ENCODE measurements around the gene ZNF566. TPM values are rescaled to one million over a fixed set of nuclear protein-coding genes. Genes with fewer than 3 reads are reported as not detected.

The ZNF566 gene
- total and polyA plus RNA-seq, 2 donors (not counting 1 experiment from before 2014, with no cell fraction given): 9.1 to 26.6 TPM

GRCh38 chr19:36528194-36528920, 39.0 kb upstream of the ZNF566 start, which contains the start of gene ZNF260:
TSS of gene ZNF260 (minus strand) at chr19:36528271. CDS start at chr19:36515238, 13,033 bp downstream.
- peaks cover 0 to 7% of the 10 kb centered on the region in 2 experiments for H3K36me3 ChIP-seq (replicated peaks in 1 of 2; ENCODE audit: control extremely low read depth in 1 of 2, control insufficient read depth in 1 of 2, extremely low read depth in 1 of 2, insufficient read depth in 2 of 2, low read length in 1 of 2)
- peak within 1 kb of the TSS; percentile 96 for H3K27ac Mint-ChIP-seq
- ATAC-seq (ENCODE audit: low read depth): peak; percentile 90
- H3K9ac ChIP-seq (ENCODE audit: low read length): peak within 1 kb of the TSS; percentile 77
- H4K20me1 ChIP-seq (ENCODE audit: control insufficient read depth, insufficient read depth, low read length, poor library complexity, severe bottlenecking): no peaks in the 10 kb centered on the region
- H3K9me3 Mint-ChIP-seq (ENCODE audit: insufficient read depth): peaks cover 10% of the 10 kb centered on the region
- peak within 1 kb of the TSS; percentile 97 for H2AFZ ChIP-seq (ENCODE audit: insufficient read depth, low read depth, low read length, poor library complexity, severe bottlenecking)
- 0% methylated on average over 54 of the region's 55 CpGs for WGBS (ENCODE audit: insufficient coverage)
- H3K27ac ChIP-seq (ENCODE audit: low read length in 2 of 2): peak within 1 kb of the TSS; percentile 86 to 88
- H3K9me3 ChIP-seq (ENCODE audit: control extremely low read depth in 1 of 3, control insufficient read depth in 2 of 3, insufficient read depth in 1 of 3, low read length in 2 of 3): peaks cover 3 to 46% (median 12%) of the 10 kb centered on the region in 3 donors
- DNase-seq: peak; percentile 95
- peak within 1 kb of the TSS; percentile 100 for H3K4me3 Mint-ChIP-seq
- peak within 1 kb of the TSS; percentile 87 for H3K4me2 ChIP-seq (replicated peaks; ENCODE audit: low read depth, low read length, poor library complexity, severe bottlenecking)
- H3K27me3 ChIP-seq (replicated peaks in 1 of 4; ENCODE audit: control extremely low read depth in 1 of 4, control insufficient read depth in 3 of 4, insufficient read depth in 4 of 4, low read length in 3 of 4): no peaks in the 10 kb centered on the region
- peak within 1 kb of the TSS; percentile 67 to 96 (median 81) for H3K4me3 ChIP-seq (ENCODE audit: control extremely low read depth in 1 of 5, extremely low read depth in 1 of 5, insufficient read depth in 1 of 5, low read depth in 2 of 5, low read length in 4 of 5)
- no peak for TF ChIP-seq EZH2 (IDR thresholded peaks at IDR 0.05; ENCODE audit: borderline replicate concordance, insufficient read depth, low read depth, low read length, poor library complexity, severe bottlenecking)
- no peak for TF ChIP-seq CTCF (IDR thresholded peaks at IDR 0.05)
- H3K4me1 ChIP-seq (ENCODE audit: control insufficient read depth in 2 of 2, insufficient read depth in 2 of 2, low read length in 2 of 2): peaks cover 16 to 19% of the 10 kb centered on the region in 2 donors
- H3K79me2 ChIP-seq (ENCODE audit: control insufficient read depth, insufficient read depth, low read length): peaks cover 52% of the 10 kb centered on the region
- POLR2A ChIA-PET: interaction anchor here (0.5 to 2.5 kb wide), 10 partner anchors 24 to 689 kb away, joined by 3 to 25 read pairs (median 5); partner anchors contain the start of genes ZFP14, ZNF146, ZNF382 and ZNF383
- H3K4me1 Mint-ChIP-seq: peaks cover 22% of the 10 kb centered on the region
- intact Hi-C loops (cut with micrococcal nuclease): loop anchor here (1.0 to 10.0 kb wide), 16 partner anchors 39 to 1066 kb away; partner anchors contain the start of genes TBCB, ZFP14, ZNF345 and ZNF461
- no peaks in the 10 kb centered on the region for H3K27me3 Mint-ChIP-seq
- CTCF ChIA-PET: interaction anchor here (1.0 to 1.5 kb wide), 3 partner anchors 39 to 112 kb away, joined by 3 to 4 read pairs (median 3); partner anchors contain the start of genes ZNF382 and ZNF566
